PC-3 (cell line): ENCODE results near the gene MCHR1. TPM values are rescaled to one million over a fixed set of nuclear protein-coding genes. Genes with fewer than 3 reads are reported as not detected.

ENCODE experiments used
- ATAC-seq: fragments of 200-7000 bp; cut with Tn5 transposase; 2 replicates; pipeline ENCODE4 v1.9.1; 2020; ENCODE audit warnings: mild to moderate bottlenecking, moderate library complexity
- BruUV-seq: library from RNA; stranded (reverse); fragments of 400-500 nt; replicated peaks from 2 replicates; lab custom pipeline; 2021; lab: Mats Ljungman, UMichigan
- CTCF ChIA-PET: fragments of 300-600 bp; sonication (Branson Sonifier 250); formaldehyde crosslinking; loops from one replicate; lab custom pipeline; 2022; ENCODE audit warnings: antibody characterized with exemption; lab: Charles Lee
- POLR2A ChIA-PET: fragments of 300-600 bp; sonication (Branson Sonifier 250); formaldehyde crosslinking; loops from one replicate; lab custom pipeline; 2022; ENCODE audit warnings: antibody characterized with exemption; ENCODE audit not compliant: unreplicated experiment; lab: Charles Lee
- DNase-seq: peaks from one replicate; pipeline ENCODE4 v3.0.0-alpha.2; 2015
- H2AFZ ChIP-seq: fragments of 300-600 bp; sonication (generic); 2 replicates; pipeline ENCODE4 v1.6.0; 2016; ENCODE audit warnings: antibody characterized with exemption, low read length
- H3F3A ChIP-seq: fragments of 300-600 bp; sonication (generic); one replicate; pipeline ENCODE4 v1.6.0; 2017; ENCODE audit warnings: antibody characterized with exemption, low read length, control low read depth, mild to moderate bottlenecking; ENCODE audit not compliant: unreplicated experiment
- H3K27ac ChIP-seq: fragments of 300-600 bp; sonication (generic); 2 replicates; pipeline ENCODE4 v1.5.1; 2016; ENCODE audit warnings: mild to moderate bottlenecking, low read length
- H3K27me3 ChIP-seq: fragments of 300-600 bp; sonication (generic); 2 replicates; pipeline ENCODE4 v1.6.1; 2016; ENCODE audit warnings: low read length, mixed read lengths
- H3K36me3 ChIP-seq: fragments of 300-600 bp; sonication (generic); 2 replicates; pipeline ENCODE4 v1.6.1; 2016; ENCODE audit warnings: low read depth, mixed run types, low read length, mixed read lengths
- H3K4me1 ChIP-seq: fragments of 300-600 bp; sonication (generic); 2 replicates; pipeline ENCODE4 v1.5.1; 2016; ENCODE audit warnings: low read length; ENCODE audit not compliant: insufficient read depth
- H3K4me2 ChIP-seq: fragments of 300-600 bp; sonication (generic); 2 replicates; pipeline ENCODE4 v1.6.0; 2016; ENCODE audit warnings: low read length
- H3K4me3 ChIP-seq: fragments of 300-600 bp; sonication (generic); 2 replicates; pipeline ENCODE4 v1.5.1; 2016; ENCODE audit warnings: mild to moderate bottlenecking, low read length, mixed read lengths
- H3K79me2 ChIP-seq: fragments of 300-600 bp; sonication (generic); 2 replicates; pipeline ENCODE4 v1.6.1; 2017; ENCODE audit warnings: low read length, mixed read lengths
- H3K9ac ChIP-seq: fragments of 300-600 bp; sonication (generic); 2 replicates; pipeline ENCODE4 v1.6.0; 2016; ENCODE audit warnings: mild to moderate bottlenecking, low read length
- H3K9me2 ChIP-seq: fragments of 300-600 bp; sonication (generic); replicated peaks from 2 replicates; pipeline ENCODE4 v1.6.1; 2016; ENCODE audit warnings: mixed run types, low read length, mixed read lengths
- H3K9me3 ChIP-seq: fragments of 300-600 bp; sonication (generic); 2 replicates; pipeline ENCODE4 v1.6.1; 2016; ENCODE audit warnings: low read length, mixed read lengths
- H4K20me1 ChIP-seq: fragments of 300-600 bp; sonication (generic); 2 replicates; pipeline ENCODE4 v1.6.1; 2016; ENCODE audit warnings: low read length, mixed read lengths
- EZH2 ChIP-seq: fragments of 300-600 bp; sonication (generic); IDR thresholded peaks from one replicate; pipeline ENCODE4 v1.6.1; 2017; ENCODE audit warnings: antibody characterized with exemption, mild to moderate bottlenecking, low read length; ENCODE audit not compliant: unreplicated experiment
- EZH2phosphoT487 ChIP-seq: fragments of 300-600 bp; sonication (generic); IDR thresholded peaks from 2 replicates; pipeline ENCODE4 v1.6.1; 2018; ENCODE audit warnings: mild to moderate bottlenecking, antibody characterized with exemption, low read length, borderline replicate concordance
- intact Hi-C: fragments of 100-400 bp; cut with micrococcal nuclease; formaldehyde crosslinking; loops from 2 replicates; pipeline ENCODE4 v1.9.0; 2023
- total RNA-seq: library from RNA; depleted of rRNA; stranded (reverse); fragments of >200 nt; gene quantifications from 2 replicates; pipeline ENCODE4 v1.2.3, GENCODE V29; 2014
- TF ChIP-seq, protein P1 (sequence below): fragments of 300-600 bp; sonication (generic); conservative IDR thresholded peaks from 2 replicates; pipeline ENCODE4 v1.5.1; 2017; ENCODE audit warnings: antibody characterized with exemption, low read depth, mild to moderate bottlenecking, low read length

MCHR1 gene
- total RNA-seq, 1 experiment from 2014 or later: not detected

DNA sequence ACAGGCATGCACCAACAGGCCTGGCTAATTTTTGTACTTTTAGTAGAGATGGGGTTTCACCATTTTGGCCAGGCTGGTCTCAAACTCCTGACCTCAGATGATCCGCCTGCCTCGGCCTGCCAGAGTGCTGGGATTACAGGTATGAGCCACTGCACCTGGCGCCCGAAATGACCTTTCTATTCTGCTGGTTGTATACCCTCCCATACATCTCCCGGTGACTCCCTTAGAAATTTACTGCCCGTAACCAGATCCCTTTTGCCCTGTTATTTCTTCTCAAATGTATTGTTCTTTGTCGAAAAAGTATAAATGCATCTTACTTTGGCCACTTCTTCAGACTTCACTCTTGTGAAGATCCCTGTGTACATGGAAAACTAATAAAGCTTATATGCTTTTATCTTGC is 22.0 kb downstream of the MCHR1 start:
- Histone ChIP-seq H3K9me3 (no peaks in the 10 kb centered on the region), H3K4me2 (no peak overlapping the region), H3K9ac (no peak overlapping the region), H3K27ac (no peak overlapping the region), H3F3A (no peaks in the 10 kb centered on the region), H3K36me3 (no peaks in the 10 kb centered on the region), H3K4me3 (no peak overlapping the region), H3K27me3 (no peaks in the 10 kb centered on the region), H2AFZ (no peak overlapping the region), H3K9me2 (no peaks in the 10 kb centered on the region), H3K4me1 (no peaks in the 10 kb centered on the region), H4K20me1 (no peaks in the 10 kb centered on the region), H3K79me2 (no peaks in the 10 kb centered on the region)
- BruUV-seq: no TSS peak
- intact Hi-C loops: no loop called here
- DNase-seq: no peak
- POLR2A ChIA-PET: no interaction called here
- no peak for TF ChIP-seq EZH2phosphoT487
- TF ChIP-seq, protein P1, sequence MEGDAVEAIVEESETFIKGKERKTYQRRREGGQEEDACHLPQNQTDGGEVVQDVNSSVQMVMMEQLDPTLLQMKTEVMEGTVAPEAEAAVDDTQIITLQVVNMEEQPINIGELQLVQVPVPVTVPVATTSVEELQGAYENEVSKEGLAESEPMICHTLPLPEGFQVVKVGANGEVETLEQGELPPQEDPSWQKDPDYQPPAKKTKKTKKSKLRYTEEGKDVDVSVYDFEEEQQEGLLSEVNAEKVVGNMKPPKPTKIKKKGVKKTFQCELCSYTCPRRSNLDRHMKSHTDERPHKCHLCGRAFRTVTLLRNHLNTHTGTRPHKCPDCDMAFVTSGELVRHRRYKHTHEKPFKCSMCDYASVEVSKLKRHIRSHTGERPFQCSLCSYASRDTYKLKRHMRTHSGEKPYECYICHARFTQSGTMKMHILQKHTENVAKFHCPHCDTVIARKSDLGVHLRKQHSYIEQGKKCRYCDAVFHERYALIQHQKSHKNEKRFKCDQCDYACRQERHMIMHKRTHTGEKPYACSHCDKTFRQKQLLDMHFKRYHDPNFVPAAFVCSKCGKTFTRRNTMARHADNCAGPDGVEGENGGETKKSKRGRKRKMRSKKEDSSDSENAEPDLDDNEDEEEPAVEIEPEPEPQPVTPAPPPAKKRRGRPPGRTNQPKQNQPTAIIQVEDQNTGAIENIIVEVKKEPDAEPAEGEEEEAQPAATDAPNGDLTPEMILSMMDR: no peak
- TF ChIP-seq EZH2: no peak
- CTCF ChIA-PET: no interaction called here
- ATAC-seq: no peak

DNA sequence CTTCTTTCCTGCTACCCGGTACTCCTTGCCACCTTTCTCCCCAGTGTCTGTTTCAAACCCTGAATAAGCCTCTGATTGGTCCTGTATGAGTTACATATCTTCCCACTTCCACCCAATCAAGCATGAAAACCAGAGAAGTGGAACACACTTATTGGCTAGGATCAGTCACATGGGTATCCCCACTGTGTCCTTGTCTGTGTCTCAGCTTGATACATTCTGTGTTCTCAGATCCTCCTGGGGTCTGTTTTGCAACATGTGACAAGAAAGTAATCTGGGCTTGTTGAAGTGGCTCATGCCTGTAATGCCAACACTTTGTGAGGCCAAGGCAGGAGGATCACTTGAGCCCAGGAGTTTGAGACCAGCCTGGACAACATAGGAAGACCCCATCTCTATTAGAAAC is 23.9 kb downstream of the MCHR1 start:
- TF ChIP-seq, protein P1: no peak
- TF ChIP-seq EZH2: no peak
- TF ChIP-seq EZH2phosphoT487: no peak
- H3K4me2 ChIP-seq: no peak overlapping the region
- no peak overlapping the region for H3K27ac ChIP-seq
- H3K9me2 ChIP-seq: no peaks in the 10 kb centered on the region
- H3K9ac ChIP-seq: no peak overlapping the region
- no peak overlapping the region for H3K4me3 ChIP-seq
- DNase-seq (no peak), ATAC-seq (no peak)
- no peaks in the 10 kb centered on the region for H3K27me3 ChIP-seq
- no peaks in the 10 kb centered on the region for H3K9me3 ChIP-seq
- ChIA-PET POLR2A (no interaction called here), CTCF (no interaction called here)
- no peaks in the 10 kb centered on the region for H3F3A ChIP-seq
- no peaks in the 10 kb centered on the region for H3K4me1 ChIP-seq
- no peaks in the 10 kb centered on the region for H4K20me1 ChIP-seq
- no TSS peak for BruUV-seq
- intact Hi-C loops: no loop called here
- no peaks in the 10 kb centered on the region for H3K36me3 ChIP-seq
- H2AFZ ChIP-seq: no peak overlapping the region
- H3K79me2 ChIP-seq: no peaks in the 10 kb centered on the region

DNA sequence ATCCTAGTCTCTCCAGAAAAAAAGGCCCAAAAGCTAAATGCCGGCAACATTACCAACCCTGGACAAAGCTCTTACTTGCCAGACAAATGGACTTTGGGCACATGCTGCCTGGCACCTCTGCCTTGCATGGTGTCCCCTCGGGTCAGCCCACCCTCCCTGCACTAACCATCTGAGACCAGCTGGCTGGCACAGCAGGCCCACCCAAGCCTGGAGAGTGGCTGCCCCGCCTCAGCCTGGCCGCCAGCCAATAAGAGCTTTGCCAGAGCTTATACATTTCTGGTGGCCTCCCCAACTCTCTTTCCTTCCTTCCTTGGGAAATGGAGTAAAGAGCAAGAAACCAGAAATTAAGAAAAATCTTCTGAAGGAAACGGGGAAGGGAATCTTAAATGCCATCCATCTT is 24.5 kb downstream of the MCHR1 start:
- intact Hi-C loops: no loop called here
- no peaks in the 10 kb centered on the region for H3K9me2 ChIP-seq
- H3K4me1 ChIP-seq: no peaks in the 10 kb centered on the region
- no peak for ATAC-seq
- no peaks in the 10 kb centered on the region for H3K36me3 ChIP-seq
- ChIA-PET CTCF (interaction anchor here (0.6 kb wide), 1 partner anchor 56 kb away, joined by 6 read pairs; no protein-coding TSS in a partner anchor), POLR2A (no interaction called here)
- no peak for DNase-seq
- no peak overlapping the region for H3K4me2 ChIP-seq
- H3K9me3 ChIP-seq: no peaks in the 10 kb centered on the region
- H3K27ac ChIP-seq: no peak overlapping the region
- no TSS peak for BruUV-seq
- no peaks in the 10 kb centered on the region for H3F3A ChIP-seq
- H2AFZ ChIP-seq: no peak overlapping the region
- no peak overlapping the region for H3K9ac ChIP-seq
- H3K4me3 ChIP-seq: no peak overlapping the region
- no peaks in the 10 kb centered on the region for H4K20me1 ChIP-seq
- TF ChIP-seq, protein P1: no peak
- TF ChIP-seq EZH2phosphoT487 (no peak), EZH2 (no peak)
- no peaks in the 10 kb centered on the region for H3K27me3 ChIP-seq
- no peaks in the 10 kb centered on the region for H3K79me2 ChIP-seq
